Measurements from ENCODE around the gene CENPP.

GRCh38 chr9:92618633-92619225 is 293.0 kb downstream of the CENPP start:
- TF ChIP-seq IRF1 (CRISPR knock-in tag; IDR thresholded peaks at IDR 0.05) (no peak), CREM (CRISPR knock-in tag; IDR thresholded peaks at IDR 0.05) (no peak), ATF1 (CRISPR knock-in tag; IDR thresholded peaks at IDR 0.05) (no peak), SP1 (CRISPR knock-in tag; conservative IDR thresholded peaks at IDR 0.05) (no peak), GABPB1 (CRISPR knock-in tag; IDR thresholded peaks at IDR 0.05) (no peak), AFF4 (CRISPR knock-in tag; IDR thresholded peaks at IDR 0.05; ENCODE audit: borderline replicate concordance) (no peak)
- TF ChIP-seq, protein P1, sequence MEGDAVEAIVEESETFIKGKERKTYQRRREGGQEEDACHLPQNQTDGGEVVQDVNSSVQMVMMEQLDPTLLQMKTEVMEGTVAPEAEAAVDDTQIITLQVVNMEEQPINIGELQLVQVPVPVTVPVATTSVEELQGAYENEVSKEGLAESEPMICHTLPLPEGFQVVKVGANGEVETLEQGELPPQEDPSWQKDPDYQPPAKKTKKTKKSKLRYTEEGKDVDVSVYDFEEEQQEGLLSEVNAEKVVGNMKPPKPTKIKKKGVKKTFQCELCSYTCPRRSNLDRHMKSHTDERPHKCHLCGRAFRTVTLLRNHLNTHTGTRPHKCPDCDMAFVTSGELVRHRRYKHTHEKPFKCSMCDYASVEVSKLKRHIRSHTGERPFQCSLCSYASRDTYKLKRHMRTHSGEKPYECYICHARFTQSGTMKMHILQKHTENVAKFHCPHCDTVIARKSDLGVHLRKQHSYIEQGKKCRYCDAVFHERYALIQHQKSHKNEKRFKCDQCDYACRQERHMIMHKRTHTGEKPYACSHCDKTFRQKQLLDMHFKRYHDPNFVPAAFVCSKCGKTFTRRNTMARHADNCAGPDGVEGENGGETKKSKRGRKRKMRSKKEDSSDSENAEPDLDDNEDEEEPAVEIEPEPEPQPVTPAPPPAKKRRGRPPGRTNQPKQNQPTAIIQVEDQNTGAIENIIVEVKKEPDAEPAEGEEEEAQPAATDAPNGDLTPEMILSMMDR (IDR thresholded peaks at IDR 0.05): no peak
- TF ChIP-seq, protein P2, sequence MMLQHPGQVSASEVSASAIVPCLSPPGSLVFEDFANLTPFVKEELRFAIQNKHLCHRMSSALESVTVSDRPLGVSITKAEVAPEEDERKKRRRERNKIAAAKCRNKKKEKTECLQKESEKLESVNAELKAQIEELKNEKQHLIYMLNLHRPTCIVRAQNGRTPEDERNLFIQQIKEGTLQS (CRISPR knock-in tag; conservative IDR thresholded peaks at IDR 0.05): no peak
- TF ChIP-seq, protein P3, sequence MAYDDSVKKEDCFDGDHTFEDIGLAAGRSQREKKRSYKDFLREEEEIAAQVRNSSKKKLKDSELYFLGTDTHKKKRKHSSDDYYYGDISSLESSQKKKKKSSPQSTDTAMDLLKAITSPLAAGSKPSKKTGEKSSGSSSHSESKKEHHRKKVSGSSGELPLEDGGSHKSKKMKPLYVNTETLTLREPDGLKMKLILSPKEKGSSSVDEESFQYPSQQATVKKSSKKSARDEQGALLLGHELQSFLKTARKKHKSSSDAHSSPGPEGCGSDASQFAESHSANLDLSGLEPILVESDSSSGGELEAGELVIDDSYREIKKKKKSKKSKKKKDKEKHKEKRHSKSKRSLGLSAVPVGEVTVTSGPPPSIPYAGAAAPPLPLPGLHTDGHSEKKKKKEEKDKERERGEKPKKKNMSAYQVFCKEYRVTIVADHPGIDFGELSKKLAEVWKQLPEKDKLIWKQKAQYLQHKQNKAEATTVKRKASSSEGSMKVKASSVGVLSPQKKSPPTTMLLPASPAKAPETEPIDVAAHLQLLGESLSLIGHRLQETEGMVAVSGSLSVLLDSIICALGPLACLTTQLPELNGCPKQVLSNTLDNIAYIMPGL (CRISPR knock-in tag; IDR thresholded peaks at IDR 0.05): no peak
